Measurements from ENCODE around the gene FOXN3. TPM values are rescaled to one million over a fixed set of nuclear protein-coding genes. Genes with fewer than 3 reads are reported as not detected.
A peak's percentile ranks its signal among the peaks of the same experiment; 100 is the strongest.

FOXN3 gene
- total and polyA plus RNA-seq, 9 donors: 56.9 to 172 (median 99.2) TPM

GRCh38 chr14:89397569-89398230, 19.3 kb downstream of the FOXN3 start:
- H3K36me3 ChIP-seq: no peaks in the 10 kb centered on the region
- H3K9me3 ChIP-seq: no peaks in the 10 kb centered on the region
- peaks cover 17% of the 10 kb centered on the region for H3K4me1 ChIP-seq (ENCODE audit: insufficient read depth)
- no peak for TF ChIP-seq CTCF (IDR thresholded peaks at IDR 0.05)
- TF ChIP-seq POLR2A (IDR thresholded peaks at IDR 0.05): no peak
- no peak for TF ChIP-seq EP300 (IDR thresholded peaks at IDR 0.05)
- WGBS, 3 donors: 90 to 92% (median 92%) methylated on average over 3 of the region's 3 CpGs
- no peaks in the 10 kb centered on the region for H3K27me3 ChIP-seq
- DNase-seq: no peak
- H3K27ac ChIP-seq: no peak overlapping the region
- intact Hi-C loops (cut with DNase I): no loop called here
- H3K4me3 ChIP-seq: no peak overlapping the region

GRCh38 chr14:89394972-89395371, 22.1 kb downstream of the FOXN3 start:
- H3K4me3 ChIP-seq: no peak overlapping the region
- H3K27ac ChIP-seq: peak overlapping the region in 1 of 2 donors; percentile 33
- H3K27me3 ChIP-seq: no peaks in the 10 kb centered on the region
- DNase-seq: no peak
- intact Hi-C loops (cut with DNase I): no loop called here
- WGBS, 3 donors: 77 to 81% (median 77%) methylated on average over 4 of the region's 4 CpGs
- H3K36me3 ChIP-seq: no peaks in the 10 kb centered on the region
- H3K9me3 ChIP-seq: no peaks in the 10 kb centered on the region
- TF ChIP-seq EP300 (IDR thresholded peaks at IDR 0.05) (no peak), POLR2A (IDR thresholded peaks at IDR 0.05) (no peak), CTCF (IDR thresholded peaks at IDR 0.05) (no peak)
- peaks cover 22% of the 10 kb centered on the region for H3K4me1 ChIP-seq (ENCODE audit: insufficient read depth)

- H3K4me1 ChIP-seq (ENCODE audit: insufficient read depth): peaks cover 22% of the 10 kb centered on the region
- DNase-seq: no peak
- no peak for TF ChIP-seq EP300 (IDR thresholded peaks at IDR 0.05)
- TF ChIP-seq CTCF (IDR thresholded peaks at IDR 0.05): no peak
- no peak for TF ChIP-seq POLR2A (IDR thresholded peaks at IDR 0.05)
- no peak overlapping the region for H3K4me3 ChIP-seq
- H3K27me3 ChIP-seq: no peaks in the 10 kb centered on the region
- intact Hi-C loops (cut with DNase I): no loop called here
- peak overlapping the region in 1 of 2 donors; percentile 0 for H3K27ac ChIP-seq
- H3K9me3 ChIP-seq: no peaks in the 10 kb centered on the region
- WGBS, 3 donors: 87 to 90% (median 89%) methylated on average over 6 of the region's 6 CpGs
- no peaks in the 10 kb centered on the region for H3K36me3 ChIP-seq
These were observed 23.7 kb downstream of the FOXN3 start for GRCh38 chr14:89393222-89393745.

GRCh38 chr14:89392181-89392580, 24.9 kb downstream of the FOXN3 start:
- intact Hi-C loops (cut with DNase I): no loop called here
- no peak for DNase-seq
- WGBS, 3 donors: 74 to 83% (median 78%) methylated on average over 5 of the region's 5 CpGs
- TF ChIP-seq POLR2A (IDR thresholded peaks at IDR 0.05) (no peak), EP300 (IDR thresholded peaks at IDR 0.05) (no peak), CTCF (IDR thresholded peaks at IDR 0.05) (no peak)
- no peaks in the 10 kb centered on the region for H3K9me3 ChIP-seq
- peaks cover 22% of the 10 kb centered on the region for H3K4me1 ChIP-seq (ENCODE audit: insufficient read depth)
- no peaks in the 10 kb centered on the region for H3K36me3 ChIP-seq
- no peak overlapping the region for H3K4me3 ChIP-seq
- peak overlapping the region in 1 of 2 donors; percentile 74 for H3K27ac ChIP-seq
- H3K27me3 ChIP-seq: no peaks in the 10 kb centered on the region

All from ovary (tissue), 9 donors.